Gastrocnemius medialis (tissue), 4 donors: ENCODE measurements around the gene NRG2. TPM values are rescaled to one million over a fixed set of nuclear protein-coding genes. Genes with fewer than 3 reads are reported as not detected.

Experiments used
- ATAC-seq, 2 donors: fragments of 150-250 bp; one replicate each; pipeline ENCODE4 v1.9.1; 2016
- DNase-seq, 2 donors: peaks; one replicate each; pipeline ENCODE4 v3.0.0-alpha.2; 2019
- H3K27ac ChIP-seq, 4 donors: fragments of 200-600 bp; sonication (generic); 1 replicate in 1 of 4; 2 replicates in 3 of 4; pipeline ENCODE4 v1.5.1; 2016 to 2018; ENCODE audit warnings: mild to moderate bottlenecking in 2 of 4, moderate library complexity in 1 of 4
- H3K27me3 ChIP-seq, 3 donors: fragments of 200-600 bp; sonication (generic) in 2 of 3; 1 replicate in 1 of 3; 2 replicates in 2 of 3; pipeline versions ENCODE4 v1.5.1 to v1.6.0; 2016 to 2019; ENCODE audit warnings: mild to moderate bottlenecking in 1 of 3, moderate library complexity in 1 of 3
- H3K36me3 ChIP-seq, 2 donors: fragments of 200-600 bp; sonication (generic) in 1 of 2; one replicate each; pipeline ENCODE4 v1.5.1; 2017 to 2018
- H3K4me1 ChIP-seq, 2 donors: fragments of 200-600 bp; sonication (generic) in 1 of 2; one replicate each; pipeline ENCODE4 v1.5.1; 2016 to 2017; ENCODE audit warnings: mild to moderate bottlenecking in 2 of 2
- H3K4me3 ChIP-seq, 4 donors: fragments of 200-600 bp; sonication (generic) in 3 of 4; 1 replicate in 1 of 4; 2 replicates in 3 of 4; pipeline ENCODE4 v1.5.1; 2016 to 2019; ENCODE audit warnings: mild to moderate bottlenecking in 2 of 4
- H3K9me3 ChIP-seq, 3 donors: fragments of 200-600 bp; sonication (generic) in 2 of 3; 1 replicate in 1 of 3; 2 replicates in 2 of 3; pipeline ENCODE4 v1.5.1; 2016 to 2019
- POLR2A ChIP-seq, 2 donors: fragments of 450-650 bp; IDR thresholded peaks; one replicate each; pipeline ENCODE4 v1.6.1; 2017; ENCODE audit warnings: antibody characterized with exemption in 2 of 2, mild to moderate bottlenecking in 2 of 2, moderate library complexity in 2 of 2
- in situ Hi-C, 4 donors: fragments of 200-750 bp; cut with MboI; loops; one replicate each; pipeline versions ENCODE4 v1.15.0 to v1.8.0; 2017; ENCODE audit warnings: low sequenced_read_pairs in 4 of 4
- intact Hi-C: fragments of 100-400 bp; cut with DNase I; formaldehyde crosslinking; loops from one replicate; pipeline ENCODE4 v1.15.1; 2023; ENCODE audit warnings: low total_unique reads
- total RNA-seq, 4 donors: library from RNA; depleted of rRNA; stranded (reverse); fragments of >200 nt; gene quantifications; one replicate each; pipeline versions ENCODE4 v1.1.0 to v1.2.3, GENCODE V29; 2016
- TF ChIP-seq, protein P1 (sequence below), 5 experiments: fragments of 450-650 bp in 3 of 5; fragments of 200-600 bp in 2 of 5; sonication (generic) in 2 of 5; IDR thresholded peaks in 4 of 5; conservative IDR thresholded peaks in 1 of 5; 1 replicate in 4 of 5; 2 replicates in 1 of 5; pipeline ENCODE4 v1.5.1; 2016 to 2019; ENCODE audit warnings: antibody characterized with exemption in 5 of 5, mild to moderate bottlenecking in 3 of 5, moderate library complexity in 3 of 5

The NRG2 gene
- total RNA-seq, 4 donors from 2014 or later, result 10.3 to 28.8 (median 20.0) TPM

DNA sequence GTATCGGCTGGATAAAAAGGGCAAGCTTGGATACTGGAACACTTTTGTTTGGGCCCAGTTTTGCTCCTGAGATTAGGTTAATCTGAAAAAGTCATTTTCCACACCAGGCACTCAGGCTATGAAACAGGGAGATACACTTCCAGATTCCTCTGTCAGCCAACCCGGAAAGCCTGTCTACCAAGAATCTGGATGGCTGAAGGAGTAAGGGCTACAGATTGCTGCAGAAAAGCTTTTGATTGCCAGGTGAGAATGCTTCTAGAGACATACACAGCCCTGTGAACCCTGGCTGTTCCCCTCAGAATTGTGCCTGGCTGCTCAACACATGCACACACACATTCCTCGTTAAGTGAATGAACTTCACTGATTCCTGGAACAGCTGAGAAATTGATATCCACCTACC, 133.1 kb downstream of the NRG2 start:
- ATAC-seq, result no peak
- intact Hi-C loops, result no loop called here
- Histone ChIP-seq H3K4me1 (peaks cover 6 to 8% of the 10 kb centered on the region in 2 donors), H3K27ac (no peak overlapping the region), H3K36me3 (no peaks in the 10 kb centered on the region), H3K27me3 (no peaks in the 10 kb centered on the region), H3K4me3 (no peak overlapping the region), H3K9me3 (no peaks in the 10 kb centered on the region)
- no peak for TF ChIP-seq POLR2A (IDR thresholded peaks at IDR 0.05)
- TF ChIP-seq, protein P1, sequence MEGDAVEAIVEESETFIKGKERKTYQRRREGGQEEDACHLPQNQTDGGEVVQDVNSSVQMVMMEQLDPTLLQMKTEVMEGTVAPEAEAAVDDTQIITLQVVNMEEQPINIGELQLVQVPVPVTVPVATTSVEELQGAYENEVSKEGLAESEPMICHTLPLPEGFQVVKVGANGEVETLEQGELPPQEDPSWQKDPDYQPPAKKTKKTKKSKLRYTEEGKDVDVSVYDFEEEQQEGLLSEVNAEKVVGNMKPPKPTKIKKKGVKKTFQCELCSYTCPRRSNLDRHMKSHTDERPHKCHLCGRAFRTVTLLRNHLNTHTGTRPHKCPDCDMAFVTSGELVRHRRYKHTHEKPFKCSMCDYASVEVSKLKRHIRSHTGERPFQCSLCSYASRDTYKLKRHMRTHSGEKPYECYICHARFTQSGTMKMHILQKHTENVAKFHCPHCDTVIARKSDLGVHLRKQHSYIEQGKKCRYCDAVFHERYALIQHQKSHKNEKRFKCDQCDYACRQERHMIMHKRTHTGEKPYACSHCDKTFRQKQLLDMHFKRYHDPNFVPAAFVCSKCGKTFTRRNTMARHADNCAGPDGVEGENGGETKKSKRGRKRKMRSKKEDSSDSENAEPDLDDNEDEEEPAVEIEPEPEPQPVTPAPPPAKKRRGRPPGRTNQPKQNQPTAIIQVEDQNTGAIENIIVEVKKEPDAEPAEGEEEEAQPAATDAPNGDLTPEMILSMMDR (IDR thresholded peaks at IDR 0.05 in 4 of 5, conservative IDR thresholded peaks at IDR 0.05 in 1 of 5), result no peak
- no peak for DNase-seq
- in situ Hi-C loops, result no loop called here

DNA sequence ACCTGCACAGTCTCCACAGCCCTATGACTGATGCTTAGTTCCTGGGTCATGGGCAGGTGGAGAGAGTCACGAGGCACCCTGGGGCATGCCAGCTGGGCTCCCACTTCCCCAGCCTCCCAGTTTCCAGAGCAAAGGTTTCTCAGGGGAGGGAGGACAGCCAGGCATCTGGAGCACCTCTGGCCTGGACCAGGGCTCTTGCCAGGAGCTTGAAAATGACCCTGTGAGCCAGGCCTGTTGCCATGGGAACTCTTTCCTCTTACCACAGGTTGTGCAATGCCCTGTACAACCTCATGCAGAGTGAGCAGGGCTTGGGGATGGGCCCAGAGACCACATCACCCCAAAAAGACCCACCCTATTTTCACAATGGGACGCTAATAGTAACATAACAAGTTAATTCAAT, 134.3 kb downstream of the NRG2 start:
- in situ Hi-C loops (no loop called here), intact Hi-C loops (loop anchor here (5.0 kb wide), 1 partner anchor 39 kb away; no protein-coding TSS in a partner anchor)
- DNase-seq (peak in 1 of 2 donors; percentile 43), ATAC-seq (peak in 1 of 2 donors; percentile 19)
- H3K36me3 ChIP-seq, result no peaks in the 10 kb centered on the region
- no peaks in the 10 kb centered on the region for H3K9me3 ChIP-seq
- TF ChIP-seq, protein P1 (IDR thresholded peaks at IDR 0.05 in 4 of 5, conservative IDR thresholded peaks at IDR 0.05 in 1 of 5), result no peak
- no peak for TF ChIP-seq POLR2A (IDR thresholded peaks at IDR 0.05)
- no peak overlapping the region for H3K4me3 ChIP-seq
- H3K27ac ChIP-seq, result no peak overlapping the region
- peaks cover 12 to 17% of the 10 kb centered on the region in 2 donors for H3K4me1 ChIP-seq
- no peaks in the 10 kb centered on the region for H3K27me3 ChIP-seq

DNA sequence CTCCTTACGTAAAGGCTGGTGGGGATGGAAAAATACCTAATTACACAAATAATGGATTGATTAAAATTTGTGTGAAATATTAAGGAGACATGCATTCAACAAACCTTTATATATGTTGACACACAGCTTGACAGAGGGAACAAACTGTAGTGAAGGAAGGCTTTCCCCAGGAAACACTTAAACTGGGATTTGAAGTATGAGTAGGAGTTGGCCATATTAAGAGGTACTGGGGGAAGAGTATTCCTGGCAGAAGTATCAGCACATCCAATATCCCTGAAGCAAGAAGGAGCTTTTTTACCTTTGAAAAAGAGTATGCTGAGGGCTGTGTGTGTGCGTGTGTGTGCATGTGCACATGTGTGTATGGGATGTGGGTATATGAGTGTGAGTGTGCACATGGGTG, 136.4 kb downstream of the NRG2 start:
- in situ Hi-C loops, result no loop called here
- no peak for TF ChIP-seq POLR2A (IDR thresholded peaks at IDR 0.05)
- TF ChIP-seq, protein P1 (IDR thresholded peaks at IDR 0.05 in 4 of 5, conservative IDR thresholded peaks at IDR 0.05 in 1 of 5), result no peak
- Histone ChIP-seq H3K36me3 (no peaks in the 10 kb centered on the region), H3K9me3 (no peaks in the 10 kb centered on the region), H3K27me3 (no peaks in the 10 kb centered on the region), H3K4me3 (no peak overlapping the region), H3K27ac (no peak overlapping the region), H3K4me1 (peaks cover 12 to 26% of the 10 kb centered on the region in 2 donors)
- intact Hi-C loops, result loop anchor here (5.0 kb wide), 1 partner anchor 41 kb away; no protein-coding TSS in a partner anchor
- DNase-seq (no peak), ATAC-seq (no peak)

DNA sequence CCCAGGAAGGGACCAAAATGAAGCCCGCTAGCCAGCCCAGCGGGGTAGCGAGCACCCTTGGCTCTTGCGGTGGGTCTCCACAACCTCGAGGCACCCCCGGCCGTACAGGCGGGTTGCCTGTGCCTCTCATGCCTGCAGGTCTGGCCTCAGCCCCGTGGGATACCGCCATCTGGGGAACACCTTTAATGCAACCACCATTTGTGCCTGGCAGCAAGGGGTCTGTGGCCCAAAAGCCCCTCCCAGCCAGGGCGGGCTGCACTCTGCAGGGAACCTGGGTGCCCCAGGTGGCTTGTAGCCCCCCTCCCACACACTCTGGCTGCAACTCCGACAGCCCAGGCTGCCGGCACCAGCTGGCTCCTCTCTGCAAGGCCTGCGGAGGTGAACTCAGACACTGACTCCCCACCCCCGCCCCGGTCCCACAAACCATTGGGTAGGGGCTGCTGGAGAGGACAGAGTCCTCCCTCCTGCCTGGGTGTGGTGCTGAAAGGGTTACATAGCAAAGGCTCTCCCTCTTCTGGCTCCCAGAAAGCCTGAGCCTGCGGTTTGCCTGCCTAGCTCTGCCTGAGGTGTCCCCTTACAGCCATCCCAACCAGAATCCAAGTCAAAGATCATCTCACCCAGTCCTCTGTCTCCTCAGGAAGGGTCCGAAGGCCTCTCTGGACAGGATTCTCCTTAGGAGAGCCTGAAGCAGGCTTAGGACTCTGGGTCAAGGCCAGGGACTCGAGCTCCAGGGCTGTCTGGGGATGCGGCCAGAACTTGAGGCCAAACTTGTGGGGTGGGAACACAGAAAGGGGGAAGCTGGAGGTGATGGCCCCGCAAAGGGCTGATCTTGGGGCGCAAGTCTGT, 138.1 kb downstream of the NRG2 start:
- peak; percentile 7 to 49 for ATAC-seq
- TF ChIP-seq, protein P1 (IDR thresholded peaks at IDR 0.05 in 4 of 5, conservative IDR thresholded peaks at IDR 0.05 in 1 of 5), result no peak
- TF ChIP-seq POLR2A (IDR thresholded peaks at IDR 0.05), result no peak
- no peak for DNase-seq
- in situ Hi-C loops, result no loop called here
- no peaks in the 10 kb centered on the region for H3K9me3 ChIP-seq
- peak overlapping the region; percentile 53 to 76 (median 62) for H3K4me3 ChIP-seq
- peaks cover 12 to 26% of the 10 kb centered on the region in 2 donors for H3K4me1 ChIP-seq
- intact Hi-C loops, result loop anchor here (2.0 to 5.0 kb wide), 2 partner anchors 42 to 64 kb away; no protein-coding TSS in a partner anchor
- H3K27ac ChIP-seq, result peak overlapping the region in 1 of 4 donors; percentile 1
- H3K27me3 ChIP-seq, result no peaks in the 10 kb centered on the region
- H3K36me3 ChIP-seq, result no peaks in the 10 kb centered on the region
